Stimulated activated CD4-positive, alpha-beta T cell treated with anti-CD3 and anti-CD28 coated beads, Interleukin-4, amount 100 ng/mL, for 48 hours (primary cell): ENCODE measurements around the gene MACROD2.
"Not testable (repeated sequence)": the region's sequence is repeated elsewhere in the genome, so short reads cannot be mapped to it uniquely, and the experiment has no call there.

Experiments
- DNase-seq, 2 donors: peaks; one replicate each; pipeline ENCODE4 v3.0.0-alpha.2; 2020; ENCODE audit warnings: low read depth in 2 of 2

Gene MACROD2

DNA sequence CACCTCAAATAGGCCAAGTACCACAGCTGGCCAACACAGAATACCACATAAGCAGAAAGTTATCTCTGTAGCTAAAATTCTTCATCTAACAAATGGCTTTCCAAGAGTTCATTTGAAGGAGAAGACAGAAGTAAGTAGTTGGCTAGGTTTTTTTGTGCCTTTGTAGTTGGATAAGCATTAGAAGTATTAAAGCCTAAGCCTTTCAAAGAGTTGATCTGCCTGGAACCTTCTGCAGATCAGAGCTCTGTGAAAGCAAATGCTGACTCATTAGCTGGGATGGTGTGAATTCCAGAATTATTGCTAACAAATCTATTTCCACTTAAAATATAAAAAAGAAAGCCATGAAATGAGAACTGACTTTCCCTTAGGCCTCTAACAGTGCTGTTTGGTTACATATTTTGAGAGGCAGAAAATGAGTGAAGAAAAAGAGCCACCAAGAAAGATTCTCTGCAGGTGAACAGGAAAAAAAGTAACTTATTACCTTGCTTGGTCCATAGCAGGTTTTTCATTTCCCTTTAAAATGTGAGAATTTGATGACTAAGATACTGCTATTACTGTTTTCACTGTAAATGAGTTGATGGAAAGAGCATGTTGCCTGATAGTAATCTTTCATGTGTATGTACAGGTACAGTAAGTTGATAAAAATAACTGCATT lies 1105.3 kb downstream of the MACROD2 start:
- no peak for DNase-seq

DNA sequence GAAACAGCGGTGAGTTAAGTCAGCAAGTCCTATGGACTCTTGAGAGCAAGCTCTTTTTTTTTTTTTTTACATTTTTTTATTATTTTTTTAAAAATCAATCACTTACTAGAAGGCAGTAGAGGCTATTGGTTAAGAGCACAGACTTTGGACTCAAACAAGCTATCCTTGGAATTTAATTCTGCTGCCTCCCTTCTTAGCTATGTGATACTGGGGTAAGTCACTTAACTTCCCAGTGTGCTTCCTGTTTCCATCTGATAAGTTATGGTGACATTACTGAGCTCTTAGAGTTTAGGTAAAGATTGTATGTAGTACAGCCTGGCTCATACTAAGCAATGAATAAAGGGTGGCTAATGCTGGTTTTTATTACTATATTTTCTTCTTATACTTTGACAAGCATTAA lies 1112.6 kb downstream of the MACROD2 start:
- no peak for DNase-seq

DNA sequence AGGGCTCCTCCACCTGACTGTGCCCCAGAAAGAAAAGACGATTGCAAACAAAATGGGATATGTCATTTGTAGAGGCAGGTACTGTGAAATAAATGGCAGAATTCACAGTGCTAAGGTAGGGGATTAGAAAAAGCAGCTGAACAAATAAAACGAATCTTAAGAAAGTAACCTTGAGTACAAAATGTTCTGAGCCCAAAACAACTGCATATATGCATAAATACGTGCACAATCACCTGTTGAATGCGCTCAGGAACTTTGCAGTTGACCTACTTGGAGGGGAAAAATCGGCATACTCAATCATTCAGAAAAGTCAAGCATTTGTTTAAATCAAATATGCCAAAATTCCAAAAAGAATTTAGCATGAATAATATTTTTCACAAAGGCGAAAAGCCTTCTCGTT lies 1114.2 kb downstream of the MACROD2 start:
- DNase-seq, result no peak

DNA sequence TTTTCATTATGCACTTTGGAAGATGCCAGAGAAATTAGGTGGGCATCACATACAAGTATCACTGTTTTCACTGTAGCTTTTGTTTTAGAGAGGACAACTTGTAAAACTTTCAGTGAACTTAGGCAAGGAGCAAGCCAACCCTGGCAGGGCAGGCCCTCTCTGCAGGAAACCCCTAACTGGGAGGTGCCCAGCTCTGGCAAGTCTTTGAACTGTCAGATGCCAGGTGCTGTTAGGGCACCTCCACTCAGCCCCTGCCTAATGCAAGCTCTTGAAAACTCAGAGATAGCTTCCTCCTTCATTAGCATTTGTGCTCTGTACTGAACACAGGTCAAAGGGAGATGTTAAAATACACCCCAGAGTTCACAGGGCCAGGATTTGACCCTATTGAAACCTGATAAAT lies 1116.3 kb downstream of the MACROD2 start:
- DNase-seq, result no peak

DNA sequence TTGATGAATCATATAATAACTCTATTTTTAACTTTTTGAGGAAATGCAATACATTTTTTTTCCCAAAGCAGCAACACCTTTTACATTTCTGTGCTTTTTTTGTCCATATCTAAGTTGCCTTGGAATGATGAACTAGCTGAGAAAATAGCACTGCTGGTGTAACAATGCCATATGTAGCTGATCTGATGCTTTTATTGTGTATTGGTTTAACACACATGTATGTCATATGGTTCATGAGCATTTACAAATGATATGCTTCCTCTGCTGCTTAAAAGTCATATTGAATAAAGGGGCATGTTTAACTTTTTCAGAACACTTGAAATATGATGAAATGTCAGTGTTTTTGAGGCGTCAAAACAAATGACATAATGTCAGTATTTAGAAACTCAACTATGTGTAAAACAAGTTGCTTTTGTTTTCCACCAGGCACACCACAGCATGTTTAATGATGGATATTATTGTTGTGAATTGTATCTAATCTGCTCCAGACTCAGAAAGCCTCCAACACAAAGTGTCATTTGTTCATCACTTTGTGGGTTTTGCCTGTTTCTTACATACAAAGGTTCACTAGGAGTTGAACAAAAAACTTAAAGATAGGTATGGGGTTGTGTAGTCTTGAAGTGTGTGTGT lies 1117.9 kb downstream of the MACROD2 start:
- no peak for DNase-seq

DNA sequence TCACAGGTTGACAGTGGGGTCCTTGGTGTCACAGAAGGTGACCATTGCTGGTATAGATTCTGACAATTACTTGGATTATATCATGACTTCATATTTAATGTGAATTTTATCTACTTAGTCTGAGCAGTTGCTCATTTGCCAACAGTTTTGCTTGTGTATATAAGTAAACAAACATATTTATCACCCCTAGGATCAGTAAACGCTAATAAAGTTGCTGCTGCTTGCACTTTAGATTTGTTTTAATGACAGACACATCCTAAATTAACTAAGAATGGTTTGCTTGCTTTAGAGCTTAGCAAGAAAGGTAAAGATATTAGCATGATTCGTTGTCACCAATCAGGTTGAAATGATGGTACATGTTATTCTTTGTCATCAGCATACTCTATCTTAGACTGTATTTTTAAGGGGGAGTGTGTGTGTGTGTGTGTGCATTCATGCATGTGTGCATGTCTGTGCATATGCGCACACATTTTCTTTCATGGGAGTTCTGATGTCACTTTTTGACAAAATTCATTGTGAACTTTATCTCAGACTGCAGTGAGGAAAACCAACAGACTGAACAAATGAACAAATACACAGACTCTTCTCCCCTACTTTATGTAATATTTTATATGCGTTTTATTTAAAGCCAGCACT lies 1124.7 kb downstream of the MACROD2 start:
- DNase-seq, result no peak

DNA sequence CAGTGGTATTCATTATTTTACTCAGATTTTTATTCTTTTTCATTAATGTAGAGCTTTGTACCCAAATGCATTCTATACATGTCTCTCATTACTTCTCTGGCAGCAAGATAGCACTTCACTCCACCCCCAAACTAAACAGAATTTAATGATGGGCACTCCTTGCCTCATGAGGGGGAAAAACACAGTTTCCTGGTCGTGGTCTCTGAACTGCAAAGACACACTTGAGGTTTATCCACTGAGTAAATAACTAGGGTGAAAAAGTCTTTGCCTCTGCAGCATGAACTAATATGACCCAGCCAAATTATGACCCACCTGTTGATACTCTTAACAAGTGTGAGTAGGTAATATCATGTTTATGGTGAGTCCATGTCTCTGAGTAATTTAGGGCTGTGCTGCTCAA lies 1127.3 kb downstream of the MACROD2 start:
- DNase-seq, result no peak

DNA sequence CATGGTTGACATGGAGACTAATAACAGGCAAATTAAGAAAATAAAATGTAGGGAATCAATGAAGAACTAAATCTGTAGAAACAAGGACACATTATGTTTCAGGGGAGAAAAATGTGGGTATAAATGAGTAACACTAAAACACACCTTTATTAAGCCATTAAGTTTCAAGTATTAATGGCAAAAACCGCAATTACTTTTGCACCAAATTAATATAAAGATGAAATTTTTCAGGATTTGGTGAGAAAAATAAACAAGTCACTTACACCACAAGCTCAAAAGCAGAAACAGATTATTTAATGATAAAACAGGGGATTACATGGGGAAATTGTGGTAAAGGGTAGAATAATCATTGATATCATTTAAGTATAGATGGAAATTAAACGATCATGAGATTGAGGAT lies 1135.9 kb downstream of the MACROD2 start:
- no peak for DNase-seq

DNA sequence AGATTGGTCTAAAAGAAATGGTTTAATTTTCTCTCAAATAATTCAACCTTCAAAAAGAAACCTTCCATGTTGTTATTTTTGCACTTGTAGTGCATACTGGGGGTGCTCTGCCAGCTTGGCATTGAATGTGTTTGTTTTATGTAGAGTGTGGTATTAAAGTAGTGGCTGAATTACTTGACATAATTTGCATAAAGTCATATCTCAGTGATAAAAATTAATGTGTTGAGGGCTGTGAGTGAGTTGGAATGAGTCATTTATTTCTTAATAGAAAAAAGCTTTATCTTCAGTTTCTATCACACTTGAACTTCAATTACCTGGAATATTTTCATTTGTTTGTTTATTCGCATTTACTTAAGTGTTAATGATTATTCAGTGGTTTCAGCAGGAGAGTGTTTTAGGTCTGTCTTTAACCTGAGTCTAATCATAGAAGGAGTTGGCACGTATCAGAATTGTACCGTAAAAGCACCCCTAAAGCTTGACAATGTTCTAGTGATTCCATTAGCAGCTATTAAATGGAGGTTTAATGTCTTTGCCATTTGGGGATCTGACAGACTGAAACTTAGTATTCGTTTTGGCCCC lies 1143.3 kb downstream of the MACROD2 start:
- DNase-seq, result no peak

DNA sequence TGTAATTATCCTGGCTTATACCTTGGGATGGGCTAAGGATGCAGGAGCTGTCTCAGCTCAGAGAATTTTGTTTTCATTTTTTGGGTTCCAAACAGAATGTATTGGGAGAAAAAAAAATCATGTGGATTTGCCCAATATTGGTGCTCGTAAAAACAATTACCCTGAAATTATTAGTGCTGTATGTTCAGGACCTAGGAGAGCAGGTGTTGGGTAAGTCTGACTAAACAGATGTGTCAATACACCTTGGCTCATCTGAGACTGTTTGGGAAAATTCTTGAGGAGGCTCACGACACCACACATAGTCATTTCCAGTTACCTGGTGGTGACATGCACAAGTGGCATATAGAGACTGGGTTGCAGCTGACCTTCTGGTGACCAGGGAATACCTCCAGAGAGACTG lies 1144.2 kb downstream of the MACROD2 start:
- DNase-seq, result no peak

DNA sequence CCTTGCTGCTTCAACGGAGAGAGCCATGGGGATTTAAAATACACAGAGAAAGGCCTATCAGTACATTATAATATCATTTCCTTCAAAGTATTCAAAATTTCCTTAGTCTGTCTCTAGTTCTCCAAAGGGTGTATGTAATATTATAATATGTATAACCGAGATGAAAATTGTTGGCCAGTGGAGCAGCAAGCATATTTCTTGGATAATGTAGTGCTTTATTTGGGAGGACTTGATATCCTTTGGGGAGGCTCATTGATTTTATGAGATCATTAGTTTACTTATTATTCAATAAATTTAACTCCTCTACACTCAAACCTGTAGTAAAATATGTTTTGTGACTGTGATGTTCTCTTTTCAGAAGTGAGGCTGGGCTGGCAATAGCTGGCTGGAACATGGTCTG lies 1145.0 kb downstream of the MACROD2 start:
- no peak for DNase-seq

DNA sequence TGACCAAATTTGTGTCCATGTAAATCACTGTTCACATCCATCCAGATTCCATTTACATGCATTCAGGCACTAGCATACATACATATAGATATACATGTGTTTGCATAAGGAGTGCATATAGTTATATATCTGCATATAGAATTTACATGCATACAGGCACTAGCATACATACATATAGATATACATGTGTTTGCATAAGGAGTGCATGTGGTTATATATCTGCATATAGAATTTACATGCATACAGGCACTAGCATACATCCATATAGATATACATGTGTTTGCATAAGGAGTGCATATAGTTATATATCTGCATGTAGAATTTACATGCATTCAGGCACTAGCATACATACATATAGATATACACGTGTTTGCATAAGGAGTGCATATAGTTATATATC lies 1145.6 kb downstream of the MACROD2 start:
- not testable (repeated sequence) for DNase-seq

DNA sequence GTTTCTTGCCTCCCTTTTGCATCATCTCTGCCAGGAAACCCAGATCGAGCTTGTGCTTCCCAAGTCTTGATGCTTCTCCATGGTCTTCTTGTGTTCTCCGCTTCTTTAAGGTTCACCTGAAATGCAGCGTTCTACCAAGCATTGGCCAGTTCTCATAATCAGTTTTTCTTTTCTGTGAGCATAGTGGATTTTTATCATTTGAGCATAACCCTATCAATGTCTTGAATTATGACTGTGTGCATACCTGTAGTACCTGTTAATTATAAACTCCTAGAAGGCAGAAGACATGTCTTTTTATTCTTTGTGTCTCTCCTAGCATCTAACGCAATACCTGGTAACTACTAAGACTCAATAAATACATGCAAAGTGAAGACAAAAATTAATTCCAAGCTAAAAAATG lies 1146.5 kb downstream of the MACROD2 start:
- no peak for DNase-seq

DNA sequence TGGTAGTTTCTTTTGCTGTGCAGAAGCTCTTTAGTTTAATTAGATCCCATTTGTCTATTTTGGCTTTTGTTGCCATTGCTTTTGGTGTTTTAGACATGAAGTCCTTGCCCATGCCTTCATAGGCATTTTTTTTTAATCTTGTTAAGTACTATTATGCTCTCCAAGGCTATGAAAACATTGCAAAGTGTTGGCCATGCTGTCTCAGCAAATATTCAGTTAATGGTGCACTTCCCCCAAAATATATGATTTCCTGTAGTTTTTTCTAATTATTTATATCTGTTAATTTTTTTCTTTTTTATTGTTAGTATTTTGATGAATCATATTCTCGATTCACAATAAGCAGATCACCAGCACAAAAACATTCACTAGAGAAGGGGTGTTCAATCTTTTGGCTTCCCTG lies 1148.2 kb downstream of the MACROD2 start:
- no peak for DNase-seq

DNA sequence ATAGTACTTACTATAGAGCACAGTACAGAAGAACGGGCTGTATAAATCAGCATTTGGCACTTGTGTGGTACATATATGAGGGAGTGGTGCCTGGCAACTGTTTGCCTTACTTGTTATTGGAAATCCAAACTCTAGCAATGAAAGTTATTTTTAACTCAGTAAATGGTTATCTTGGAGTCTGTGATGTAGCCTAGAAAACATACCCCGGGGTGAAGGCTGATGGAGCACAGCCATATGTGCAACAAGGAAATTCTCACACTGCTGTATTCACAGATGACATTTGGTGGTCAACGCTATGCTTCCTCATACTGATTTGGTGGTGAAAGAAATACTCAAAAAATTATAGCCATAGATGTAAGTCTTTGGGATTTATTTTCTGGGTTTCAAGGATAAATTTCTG lies 1149.6 kb downstream of the MACROD2 start:
- DNase-seq, result no peak

DNA sequence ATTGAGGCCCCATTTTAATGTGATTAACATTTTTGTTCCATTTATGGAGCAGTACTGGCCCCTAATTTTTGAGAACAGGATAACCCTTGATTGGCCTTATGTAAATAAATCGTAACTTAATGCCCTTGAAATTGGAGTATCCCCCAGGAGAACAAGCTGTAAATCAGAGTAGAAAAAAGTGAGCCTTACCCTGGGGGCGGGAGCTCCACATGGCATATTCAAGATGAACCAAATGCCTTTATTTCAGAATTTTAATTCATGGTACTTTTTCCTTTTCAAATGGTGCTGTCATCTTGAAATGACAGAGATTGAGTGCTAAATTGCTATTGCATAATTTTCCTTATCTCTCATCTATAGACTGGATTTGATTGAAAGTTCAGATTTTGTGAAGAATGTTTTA lies 1151.6 kb downstream of the MACROD2 start:
- no peak for DNase-seq

DNA sequence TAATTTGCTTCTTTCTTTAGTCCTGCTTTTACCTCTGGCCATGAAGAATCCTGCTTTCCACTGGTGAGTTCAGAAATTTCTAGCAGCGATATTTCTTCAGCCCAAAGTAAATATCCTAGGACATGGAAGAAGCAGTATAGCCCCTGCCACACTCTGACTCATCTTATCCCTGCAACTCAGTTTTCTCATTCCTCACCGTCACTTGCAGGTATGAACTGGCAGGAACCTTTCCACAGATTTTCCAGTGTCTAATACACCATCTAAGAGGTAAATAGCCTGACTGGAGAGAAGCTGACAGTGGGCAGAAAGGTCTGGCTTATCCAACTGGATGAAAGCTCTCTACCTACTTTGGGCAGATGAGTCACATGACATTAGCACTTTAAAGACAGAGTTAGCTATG lies 1158.8 kb downstream of the MACROD2 start:
- no peak for DNase-seq

DNA sequence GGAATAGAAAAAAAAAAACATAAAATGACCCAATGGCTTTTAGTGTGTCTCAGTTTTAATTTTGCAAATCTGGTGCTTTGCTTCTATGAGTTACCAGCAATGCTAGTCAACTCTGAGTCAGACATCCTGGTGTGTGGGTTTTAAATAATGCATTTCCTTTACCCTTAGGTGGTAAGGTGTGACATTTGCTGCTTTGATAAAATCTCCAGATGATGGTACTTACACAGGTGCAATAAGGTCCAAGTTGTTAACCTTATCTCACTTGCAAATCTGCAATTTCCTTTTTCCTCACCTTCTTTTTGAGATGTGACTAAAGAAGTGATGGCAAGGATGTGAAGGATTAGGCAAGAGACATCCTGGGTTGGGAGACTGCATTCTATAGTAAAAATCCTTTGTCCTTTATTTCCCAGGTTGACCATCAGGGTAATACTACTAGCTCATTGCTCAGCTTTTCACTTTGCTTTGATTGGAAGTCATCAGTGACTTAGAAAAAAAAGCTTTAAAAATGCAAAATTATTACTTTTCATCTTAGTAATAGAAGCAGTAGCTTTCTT lies 1160.6 kb downstream of the MACROD2 start:
- no peak for DNase-seq

DNA sequence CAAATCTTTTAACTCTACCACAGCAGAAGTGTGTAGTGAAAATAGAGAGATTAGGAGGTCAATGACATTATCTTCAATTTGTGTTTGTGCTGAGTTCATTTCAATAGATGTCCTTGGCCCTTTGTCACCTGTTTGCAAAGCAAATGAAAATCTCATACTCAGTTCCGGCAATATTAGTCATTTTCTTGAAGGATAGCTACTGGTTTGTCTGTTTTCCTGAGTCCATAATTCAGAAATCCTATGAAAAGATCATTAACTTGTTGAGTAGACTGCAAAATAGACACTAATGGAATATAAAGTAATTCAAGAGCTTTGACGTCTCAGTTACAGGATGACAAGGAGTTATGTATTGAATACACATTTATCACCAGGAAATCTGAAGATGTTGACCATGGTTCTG lies 1163.2 kb downstream of the MACROD2 start:
- no peak for DNase-seq

DNA sequence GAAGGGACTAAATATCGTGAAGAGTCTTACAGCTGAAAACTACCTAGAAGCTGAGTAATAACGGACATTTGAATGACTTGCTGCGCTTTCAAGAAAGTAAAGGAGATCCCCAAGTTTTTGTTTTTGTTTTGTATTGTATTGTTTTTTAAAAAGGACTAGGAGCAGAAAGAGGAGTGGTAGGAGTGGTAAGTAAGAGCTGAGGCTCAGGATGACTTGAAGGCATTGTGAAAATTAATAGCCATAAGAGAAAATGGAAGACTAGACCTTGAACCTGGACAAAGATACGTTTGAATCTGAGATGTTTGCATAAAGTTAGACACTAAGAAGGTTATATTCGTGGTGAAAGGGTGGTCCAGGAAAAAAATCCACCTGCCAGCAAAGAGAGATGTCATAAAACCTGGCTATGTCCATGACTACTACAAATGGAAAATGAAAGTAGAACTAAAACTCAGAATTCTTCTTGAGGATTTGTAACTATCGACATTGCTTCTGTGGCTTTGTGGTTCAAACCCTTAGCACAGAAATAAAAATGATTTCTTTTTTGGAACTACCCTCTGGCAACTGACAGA lies 1166.8 kb downstream of the MACROD2 start:
- DNase-seq, result no peak

DNA sequence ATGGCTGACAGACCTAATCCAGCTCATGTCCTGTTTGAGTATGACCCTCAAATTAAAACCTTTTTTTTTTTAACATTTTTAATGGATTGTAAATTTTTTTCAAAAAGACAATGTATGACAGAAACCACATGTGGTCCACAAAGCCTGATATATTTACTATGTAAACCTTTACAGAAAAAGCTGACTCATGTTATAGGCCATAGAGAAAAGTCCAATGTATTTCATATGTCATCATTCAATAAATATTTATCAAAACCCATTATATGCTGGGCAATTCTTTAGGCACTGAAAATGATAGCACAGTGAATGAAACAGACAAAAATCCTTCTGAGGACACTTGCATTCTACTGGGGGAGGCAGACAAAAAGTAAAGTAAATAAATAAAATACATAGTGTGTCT lies 1168.3 kb downstream of the MACROD2 start:
- DNase-seq, result no peak

DNA sequence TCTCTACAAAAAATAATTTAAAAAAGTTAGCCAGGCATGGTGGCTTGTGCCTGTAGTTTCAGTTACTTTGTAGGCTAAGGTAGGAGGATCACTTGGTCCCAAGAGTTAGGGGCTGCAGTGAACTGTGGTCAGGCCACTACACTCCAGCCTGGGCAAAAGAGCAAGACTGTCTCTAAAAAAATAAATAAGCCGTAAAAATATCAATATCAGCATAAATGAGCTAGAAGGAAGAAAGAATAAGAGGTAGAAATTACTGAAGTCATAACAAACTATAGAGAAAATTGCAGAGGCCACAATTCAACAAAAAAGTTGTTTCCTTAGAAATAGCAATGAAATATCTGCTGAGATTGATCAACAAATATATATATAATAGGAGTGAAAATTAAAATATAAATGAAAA lies 1169.4 kb downstream of the MACROD2 start:
- DNase-seq, result no peak

DNA sequence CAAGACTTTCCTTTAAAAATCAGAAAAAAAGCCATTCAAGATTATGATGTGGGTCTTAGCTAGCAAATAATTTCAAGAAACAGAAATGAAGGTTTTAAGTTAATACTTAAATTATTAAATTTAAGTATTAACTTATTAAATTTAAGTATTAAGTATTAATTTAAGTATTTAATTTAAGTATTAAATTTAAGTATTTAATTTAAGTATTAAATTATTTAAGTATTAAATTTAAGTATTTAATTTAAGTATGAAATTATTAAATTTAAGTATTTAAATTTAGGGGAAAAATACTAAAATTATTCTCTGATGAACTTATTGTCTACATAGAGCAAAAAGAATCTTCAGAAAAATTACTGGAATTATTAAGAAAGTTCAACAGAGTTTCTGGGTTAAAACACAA lies 1171.4 kb downstream of the MACROD2 start:
- no peak for DNase-seq
